C4-2B (cell line): ENCODE results near the gene ABTB1.

Source experiments
- H3K27ac ChIP-seq: fragments of 450-650 bp; 2 replicates; pipeline ENCODE4 v1.5.1; 2017
- CTCF ChIP-seq: fragments of 450-650 bp; conservative IDR thresholded peaks from 2 replicates; pipeline ENCODE4 v1.5.1; 2017; ENCODE audit warnings: mild to moderate bottlenecking
- ZFX ChIP-seq: fragments of 450-650 bp; IDR thresholded peaks from 2 replicates; pipeline ENCODE4 v1.6.1; 2017

ABTB1 gene

GRCh38 chr3:127718916-127719290, 46.2 kb downstream of the ABTB1 start:
- H3K27ac ChIP-seq = no peak overlapping the region
- TF ChIP-seq ZFX (no peak), CTCF (no peak)

GRCh38 chr3:127719369-127719768, 46.6 kb downstream of the ABTB1 start:
- H3K27ac ChIP-seq = no peak overlapping the region
- no peak for TF ChIP-seq CTCF
- TF ChIP-seq ZFX = no peak

- no peak overlapping the region for H3K27ac ChIP-seq
- no peak for TF ChIP-seq ZFX
- TF ChIP-seq CTCF = no peak
These were observed 47.5 kb downstream of the ABTB1 start for GRCh38 chr3:127720161-127720823.

GRCh38 chr3:127720985-127721935, 48.5 kb downstream of the ABTB1 start:
- H3K27ac ChIP-seq = no peak overlapping the region
- no peak for TF ChIP-seq CTCF
- no peak for TF ChIP-seq ZFX

GRCh38 chr3:127722091-127722784, 49.5 kb downstream of the ABTB1 start:
- no peak for TF ChIP-seq CTCF
- TF ChIP-seq ZFX = no peak
- H3K27ac ChIP-seq = no peak overlapping the region

GRCh38 chr3:127723011-127723567, 50.3 kb downstream of the ABTB1 start:
- H3K27ac ChIP-seq = no peak overlapping the region
- TF ChIP-seq CTCF (no peak), ZFX (no peak)
